ENCODE data around the gene LOC101059915.

Gene LOC101059915

DNA sequence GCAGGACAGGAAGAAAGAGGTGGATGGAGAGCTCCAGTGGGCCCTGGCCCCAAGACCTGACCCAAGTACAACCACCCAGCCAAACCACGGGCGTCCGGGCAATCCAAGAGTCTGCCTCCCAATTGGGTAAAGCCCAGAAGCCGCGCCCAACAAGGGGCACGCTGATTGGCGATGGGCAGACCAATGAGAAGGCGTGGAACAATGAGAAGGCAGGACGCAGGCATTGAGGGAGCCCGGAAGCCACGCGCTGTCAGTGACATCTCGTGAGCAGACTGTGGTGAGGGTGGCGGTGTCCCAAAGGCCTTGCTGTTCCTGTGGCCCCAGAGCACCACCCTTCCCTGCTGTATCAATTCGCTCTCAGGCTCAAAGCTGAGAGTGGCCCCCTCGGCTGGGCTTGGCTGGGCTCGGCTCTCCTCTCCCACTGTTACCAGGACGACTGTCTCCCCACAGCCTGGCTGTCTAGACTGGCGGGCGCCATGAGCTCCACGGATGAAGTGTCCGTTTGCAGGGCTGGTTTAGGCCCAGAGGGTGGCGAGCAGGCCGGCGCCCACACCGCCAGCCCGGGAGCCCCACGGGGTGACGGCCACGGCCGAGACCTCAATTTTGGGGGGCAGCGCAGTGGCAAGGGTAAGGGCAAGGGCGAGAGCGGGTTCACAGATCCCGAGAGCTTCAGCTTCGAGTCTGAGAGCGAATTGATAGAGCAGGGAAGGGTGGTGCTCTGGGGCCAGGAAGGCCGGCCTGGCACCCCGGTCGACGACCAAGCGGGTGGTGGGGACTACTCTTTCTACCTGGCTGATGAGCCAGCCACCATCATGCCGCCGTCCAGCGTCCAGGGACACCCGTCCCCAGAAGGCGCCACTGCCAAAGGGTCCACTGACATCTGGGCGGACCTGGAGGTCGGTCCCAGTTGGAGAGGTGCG is at the start of gene LOC101059915:
LOC101059915 (plus strand) TSS at position 219 of the 920 bp plus-strand sequence.
- no peak for DNase-seq (ENCODE audit: low spot score)

DNA sequence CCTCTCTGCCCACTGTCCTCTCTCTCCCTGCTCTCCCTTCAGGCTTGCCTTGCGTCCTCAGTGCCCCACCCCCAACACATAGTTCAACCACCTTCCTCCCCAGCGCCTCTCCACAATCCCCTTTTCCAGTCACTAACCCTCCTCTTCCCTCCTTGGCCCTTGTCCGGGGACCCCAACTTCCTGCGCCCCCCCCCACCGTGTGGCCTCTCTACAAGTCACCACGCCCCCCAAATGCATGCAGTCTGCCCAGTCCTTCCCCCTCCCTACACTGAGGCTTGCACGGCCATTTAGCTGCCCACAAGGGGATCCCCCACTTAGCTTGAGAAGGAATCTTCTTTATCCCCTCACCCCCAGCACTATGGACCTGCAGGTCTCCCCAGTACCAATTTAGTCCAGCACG is 49.6 kb upstream of the LOC101059915 start:
- no peak for DNase-seq (ENCODE audit: low spot score)

DNA sequence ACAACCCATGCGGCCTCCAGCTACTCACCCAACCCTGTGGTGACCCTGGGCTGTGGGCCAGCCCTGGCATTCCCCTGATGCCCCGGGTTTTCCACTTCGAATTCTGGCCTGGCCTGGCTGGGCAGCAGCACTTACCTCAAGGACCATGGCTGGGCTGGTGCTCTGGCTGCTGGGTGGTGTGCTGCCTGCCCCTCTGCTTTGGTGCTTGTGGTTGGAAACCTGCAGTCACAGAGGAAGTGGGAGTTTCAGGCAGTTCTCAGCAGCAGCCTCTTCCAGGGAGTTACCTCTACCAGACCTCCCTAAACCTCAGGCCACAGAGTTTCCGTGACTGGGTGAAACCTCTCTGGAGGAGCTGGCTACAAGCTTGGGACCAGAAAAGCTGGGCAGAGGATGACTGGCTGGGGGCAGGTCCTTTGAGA is 49.0 kb upstream of the LOC101059915 start, which contains the start of gene CXCR3:
CXCR3 (minus strand) TSS at position 209 of the 419 bp plus-strand sequence; CDS start at position 147, 62 bp downstream.
- DNase-seq (ENCODE audit: low spot score), result no peak

DNA sequence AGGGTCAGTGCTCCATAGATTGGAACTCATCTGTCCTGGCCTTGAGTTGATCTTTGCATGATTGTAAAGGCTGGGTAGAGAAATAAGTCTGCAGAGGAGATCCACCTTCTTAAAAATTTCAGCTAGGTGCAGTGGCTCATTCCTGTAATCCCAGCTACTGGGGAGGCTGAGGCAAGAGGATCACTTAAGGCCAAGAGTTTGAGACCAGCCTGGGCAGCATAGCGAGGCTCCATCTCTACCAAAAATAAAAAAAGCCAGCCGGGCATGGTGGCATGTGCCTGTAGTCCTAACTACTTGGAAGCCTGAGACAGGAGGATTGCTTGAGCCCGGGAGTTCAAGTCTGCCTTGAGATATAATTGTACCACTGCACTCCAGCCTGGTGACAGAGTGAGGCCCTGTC is 48.6 kb upstream of the LOC101059915 start:
- DNase-seq (ENCODE audit: low spot score), result no peak

DNA sequence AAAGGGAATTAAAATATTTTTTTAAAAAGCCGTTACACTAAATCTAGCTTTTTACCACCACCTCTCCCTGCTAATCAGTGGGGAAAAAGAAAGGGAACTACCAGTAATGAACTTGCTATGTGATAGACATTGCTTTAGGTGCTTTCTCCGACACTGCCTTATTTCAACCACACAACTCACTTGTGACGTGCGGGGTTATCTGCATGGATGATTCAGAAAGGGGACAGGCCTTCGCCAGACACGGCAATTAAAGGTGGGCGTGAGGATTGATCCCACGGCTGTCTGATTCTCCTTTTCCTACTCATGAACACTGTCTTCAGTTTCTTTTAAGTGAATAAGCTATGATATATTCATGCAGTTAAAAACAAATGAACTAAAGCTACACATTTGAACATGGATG is 48.2 kb upstream of the LOC101059915 start:
- no peak for DNase-seq (ENCODE audit: low spot score)

DNA sequence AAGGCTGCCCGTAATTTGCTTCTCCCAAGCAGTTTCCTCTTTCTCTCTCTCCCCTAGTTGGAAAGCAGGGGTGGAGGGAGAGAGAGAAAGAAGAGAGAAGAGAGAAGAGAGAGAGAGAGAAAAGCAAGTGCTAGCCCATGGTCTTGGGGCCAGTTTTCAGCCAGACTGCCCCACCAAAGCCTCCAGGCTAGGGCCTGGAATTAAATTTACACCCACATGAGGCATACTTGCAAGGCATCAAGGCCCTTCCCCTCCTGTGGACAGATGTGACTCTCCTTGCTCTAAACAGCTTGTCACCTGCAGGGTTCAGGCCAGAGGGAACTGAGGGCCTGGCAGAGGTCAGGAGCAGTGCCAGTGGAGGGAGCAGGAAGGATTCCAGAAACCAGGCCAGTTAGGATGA is 47.4 kb upstream of the LOC101059915 start:
- DNase-seq (ENCODE audit: low spot score), result no peak

DNA sequence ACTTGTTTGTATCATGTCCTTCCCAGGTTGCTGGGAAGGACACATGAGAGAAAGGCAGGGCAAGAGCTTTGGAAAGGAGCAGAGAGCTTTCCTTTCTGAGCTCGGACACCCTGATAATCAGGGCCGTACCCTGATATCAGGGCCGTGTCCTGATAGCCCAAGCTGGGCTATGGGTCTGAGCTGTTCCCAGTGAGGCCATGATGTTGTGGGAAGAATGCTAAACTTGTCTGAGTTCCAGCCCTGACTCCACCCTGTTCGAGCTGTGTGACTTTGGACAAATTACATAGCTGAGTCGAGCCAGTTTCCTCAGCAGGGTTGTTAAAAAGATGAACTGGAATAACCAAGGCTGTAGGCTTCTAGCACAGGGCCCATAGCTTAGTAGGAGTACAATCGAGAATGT is 45.7 kb upstream of the LOC101059915 start:
- DNase-seq (ENCODE audit: low spot score), result no peak

DNA sequence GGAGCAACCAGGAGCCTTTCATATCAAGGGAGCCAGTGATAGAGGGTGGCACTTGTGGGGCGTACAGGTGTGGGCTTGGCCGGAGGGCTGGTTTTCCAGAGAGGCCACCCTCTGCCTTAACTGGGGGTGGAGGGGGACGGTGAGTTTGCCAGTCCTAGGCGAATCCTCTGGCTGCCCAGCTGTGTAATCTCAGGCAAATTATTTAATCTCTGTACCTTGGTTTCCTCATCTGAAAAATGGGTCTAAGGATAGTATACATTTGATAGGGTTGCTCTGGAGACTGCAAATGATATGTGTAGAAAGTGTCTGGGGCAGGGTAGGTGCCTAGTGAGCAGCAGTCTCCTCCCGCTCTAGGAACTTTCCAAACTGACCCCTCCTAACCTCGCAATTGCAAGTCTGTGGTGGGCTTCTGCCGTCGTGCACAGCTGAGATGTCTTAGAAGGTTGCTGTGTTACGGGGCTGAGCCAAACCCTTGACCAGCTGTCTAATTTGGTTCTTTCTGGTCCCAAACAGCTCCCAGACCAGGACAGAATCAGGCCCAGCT is 45.2 kb upstream of the LOC101059915 start:
- no peak for DNase-seq (ENCODE audit: low spot score)

DNA sequence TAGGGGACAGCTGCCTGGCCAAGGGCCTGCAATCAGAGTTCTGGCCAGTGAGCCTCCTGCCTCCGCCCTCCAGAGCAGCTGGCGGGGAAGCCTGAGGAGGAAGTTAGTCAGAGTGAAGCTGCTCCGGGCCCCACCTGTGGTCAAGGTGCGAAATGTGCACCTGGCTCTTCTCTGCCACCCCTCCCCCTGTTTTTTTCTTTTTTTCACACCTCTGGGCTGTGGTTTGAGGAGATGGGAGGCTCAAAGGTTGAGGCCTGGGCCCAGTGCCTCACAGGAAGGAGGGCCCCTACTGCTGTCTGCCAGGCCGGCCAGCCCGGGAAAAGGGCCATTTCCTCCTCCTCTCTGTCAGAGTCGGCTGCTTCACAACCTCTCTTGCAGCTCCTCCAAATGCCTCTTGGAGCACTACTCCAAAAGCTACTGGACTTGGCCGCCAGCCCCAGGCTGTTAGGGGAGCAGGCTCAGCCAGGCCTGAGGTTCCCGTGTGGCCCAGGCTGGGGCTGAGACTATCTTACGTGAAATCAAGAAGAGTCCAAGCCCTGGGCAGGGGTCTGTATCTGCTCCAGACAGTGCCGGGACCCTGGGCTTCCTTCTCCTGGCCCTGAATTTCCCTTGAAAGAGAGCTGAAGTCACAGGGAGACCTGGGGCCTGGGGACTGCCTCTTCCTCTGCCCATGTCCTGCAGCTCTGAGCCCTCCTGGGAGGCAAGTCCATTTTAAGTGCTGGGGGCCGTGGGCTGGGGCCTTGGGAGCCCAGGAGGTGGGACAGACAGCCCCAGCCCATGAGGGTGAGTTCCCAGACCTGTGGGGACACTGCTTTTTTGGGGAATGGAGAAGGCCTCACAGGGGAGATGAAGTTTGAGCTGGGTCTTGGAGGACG is 44.5 kb upstream of the LOC101059915 start:
- peak; percentile 34 for DNase-seq (ENCODE audit: low spot score)

DNA sequence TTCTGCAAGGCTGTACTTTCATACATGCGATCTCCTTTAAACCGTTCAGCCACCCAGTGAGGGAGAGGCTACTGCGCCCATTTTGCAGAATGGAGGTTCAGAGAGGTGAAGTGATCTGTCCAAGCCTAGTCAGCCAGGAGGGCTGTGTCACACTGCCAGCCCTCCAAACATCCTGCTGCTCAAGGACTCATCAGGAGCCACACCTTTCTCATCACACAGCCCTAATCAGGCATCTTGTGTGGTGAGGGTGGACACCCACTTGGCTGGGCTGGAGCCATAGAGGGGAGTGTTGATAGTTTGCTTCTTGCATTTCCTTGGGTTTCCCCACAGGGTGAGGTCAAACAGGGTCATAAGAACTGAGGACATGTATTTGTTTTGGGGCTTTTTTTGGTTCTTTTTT is 43.6 kb upstream of the LOC101059915 start:
- DNase-seq (ENCODE audit: low spot score), result no peak

DNA sequence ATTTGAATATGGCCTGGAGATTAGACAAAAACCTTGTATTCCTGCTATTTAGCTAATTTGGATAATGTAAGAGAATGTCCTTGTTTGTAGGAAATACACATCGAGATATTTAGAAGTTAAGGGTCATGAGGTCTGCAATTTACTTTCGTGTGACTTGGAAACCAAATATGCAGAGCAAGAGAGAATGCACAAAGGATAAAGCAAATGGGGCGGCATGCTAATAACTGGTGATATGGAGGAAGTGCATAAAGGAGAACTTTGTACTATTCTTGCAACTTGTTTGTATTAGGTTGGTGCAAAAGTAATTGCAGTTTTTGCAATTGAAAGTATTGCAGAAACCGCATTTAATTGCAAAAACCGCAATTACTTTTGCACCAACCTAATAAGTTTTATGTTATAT is 41.9 kb upstream of the LOC101059915 start:
- no peak for DNase-seq (ENCODE audit: low spot score)

DNA sequence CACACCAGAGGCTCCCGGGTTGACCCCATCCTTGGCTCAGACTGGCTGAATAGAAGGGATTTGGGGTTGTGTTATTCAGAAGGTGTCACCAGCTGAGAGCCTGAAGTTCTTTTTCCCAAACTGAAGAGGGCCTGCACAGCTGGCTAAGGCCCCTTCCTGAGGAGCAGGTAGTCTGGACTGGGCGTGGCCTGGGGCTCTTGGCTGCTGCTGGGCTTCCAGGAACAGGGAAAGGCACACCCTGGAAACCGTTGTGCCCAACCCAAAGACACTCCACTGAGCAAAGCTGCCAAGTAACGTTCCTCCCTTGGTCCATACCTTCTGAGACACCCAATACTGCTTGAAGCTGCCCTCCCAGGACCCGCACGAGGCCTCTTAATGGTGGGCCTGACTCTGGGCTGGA is 40.8 kb upstream of the LOC101059915 start:
- no peak for DNase-seq (ENCODE audit: low spot score)

DNA sequence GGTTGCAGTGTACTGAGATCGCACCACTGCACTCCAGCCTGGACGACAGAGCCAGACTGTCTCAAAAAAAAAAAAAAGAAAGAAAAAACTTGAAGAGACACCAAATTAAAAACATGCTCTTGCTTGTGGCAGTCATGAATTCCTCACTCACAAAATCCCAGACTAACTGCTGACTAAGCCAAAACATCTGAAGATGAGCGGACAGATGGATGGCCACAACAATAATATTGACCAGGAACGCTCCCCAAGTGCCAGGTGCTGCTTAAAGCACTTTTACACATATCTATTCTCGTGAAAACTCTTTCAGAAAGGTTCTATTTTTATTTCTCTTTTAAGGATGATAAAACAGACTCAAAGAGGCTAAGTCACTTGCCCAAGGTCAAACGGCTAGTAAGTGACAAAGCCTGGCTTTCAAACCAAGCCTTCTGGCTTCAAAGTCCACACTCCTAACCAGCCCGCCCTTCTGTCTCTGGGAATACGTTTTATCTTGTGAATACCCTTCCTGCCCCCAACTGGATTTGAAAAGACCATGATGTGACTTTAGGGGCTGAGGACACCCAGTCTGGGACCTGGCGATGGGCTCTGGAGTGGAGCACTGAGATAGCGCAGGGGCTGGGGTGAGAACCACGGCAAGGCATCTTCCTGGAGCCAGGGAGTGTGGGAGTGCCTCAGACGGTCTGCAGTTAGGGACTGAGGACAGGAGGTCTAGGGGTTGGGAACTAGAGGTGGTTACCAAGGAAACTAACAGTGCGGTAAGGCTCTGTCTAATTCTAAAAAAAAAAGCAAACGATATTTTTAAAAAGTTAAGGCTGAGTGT is 39.5 kb upstream of the LOC101059915 start:
- no peak for DNase-seq (ENCODE audit: low spot score)

DNA sequence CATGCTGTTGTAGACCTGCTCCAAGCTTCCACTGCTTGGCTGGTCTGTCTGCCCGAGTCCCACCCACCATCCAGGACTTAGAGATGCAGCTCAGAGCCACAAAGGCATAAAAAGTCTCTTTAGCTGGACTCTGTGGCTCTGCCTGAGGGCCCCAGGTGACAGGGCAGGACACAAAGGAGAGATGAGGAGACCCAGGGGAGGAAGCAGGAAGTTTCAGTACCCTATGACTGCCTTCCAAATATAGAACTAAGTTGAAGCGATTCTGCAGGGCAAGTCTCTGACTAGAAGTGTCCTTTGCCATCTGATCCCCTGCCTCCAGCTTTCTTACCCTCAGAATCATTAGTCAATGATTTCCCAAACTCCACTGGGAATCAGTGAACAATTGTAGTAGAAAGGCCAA is 37.9 kb upstream of the LOC101059915 start:
- DNase-seq (ENCODE audit: low spot score), result peak; percentile 51

DNA sequence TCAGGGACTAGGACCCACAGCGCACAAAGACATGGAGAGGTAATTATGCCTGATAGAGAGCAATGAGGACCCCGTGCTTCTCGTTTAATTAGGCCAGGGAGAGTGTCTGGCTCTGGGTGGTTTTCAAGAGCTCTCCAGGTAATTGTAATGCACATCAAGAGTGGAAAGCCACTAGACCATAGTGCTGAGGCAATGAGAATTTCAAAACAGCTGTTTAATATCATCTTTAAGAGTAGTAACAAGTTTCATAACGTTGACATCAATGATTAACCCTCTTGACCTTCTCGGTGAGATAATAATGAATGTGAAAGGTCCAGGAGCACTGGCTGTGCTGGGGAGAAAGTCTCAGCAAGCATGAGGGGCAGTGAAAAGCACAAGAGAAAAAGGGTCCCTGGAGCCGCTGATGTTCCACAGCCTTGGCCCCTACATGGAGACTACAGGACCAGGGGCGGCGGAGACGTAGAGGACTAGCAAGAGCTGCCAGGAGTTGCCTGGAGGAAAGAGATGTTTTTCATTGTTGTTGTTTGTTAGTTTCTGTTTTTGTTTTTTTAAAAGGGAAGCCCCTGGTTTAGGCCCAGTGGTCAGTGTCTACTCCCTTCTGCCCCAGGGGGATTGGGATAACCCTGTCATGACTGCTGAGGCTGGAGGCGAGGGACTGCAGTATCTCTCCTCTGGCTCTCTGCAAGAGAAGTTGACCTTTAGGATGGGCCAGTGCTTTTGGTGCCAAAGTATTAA is 34.3 kb upstream of the LOC101059915 start:
- DNase-seq (ENCODE audit: low spot score), result no peak

DNA sequence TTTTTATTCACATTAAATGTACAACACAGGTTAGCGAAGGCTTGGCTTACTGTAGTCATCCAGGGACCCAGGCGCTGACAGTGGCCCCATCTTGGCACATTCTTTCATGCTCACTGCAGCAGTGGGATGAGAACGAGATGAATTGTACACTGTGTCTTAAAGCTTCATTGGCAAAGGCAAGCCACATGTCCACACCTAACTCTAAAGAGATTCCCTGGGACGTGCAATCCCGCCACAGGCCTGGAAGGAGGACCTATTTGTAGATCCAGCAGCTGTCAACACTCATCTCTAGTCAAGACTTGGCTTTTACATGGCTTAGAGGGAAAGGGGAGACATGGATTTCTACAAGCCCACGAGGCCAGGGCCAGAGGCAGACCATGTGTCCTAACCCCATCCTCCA is 33.0 kb upstream of the LOC101059915 start:
- no peak for DNase-seq (ENCODE audit: low spot score)

DNA sequence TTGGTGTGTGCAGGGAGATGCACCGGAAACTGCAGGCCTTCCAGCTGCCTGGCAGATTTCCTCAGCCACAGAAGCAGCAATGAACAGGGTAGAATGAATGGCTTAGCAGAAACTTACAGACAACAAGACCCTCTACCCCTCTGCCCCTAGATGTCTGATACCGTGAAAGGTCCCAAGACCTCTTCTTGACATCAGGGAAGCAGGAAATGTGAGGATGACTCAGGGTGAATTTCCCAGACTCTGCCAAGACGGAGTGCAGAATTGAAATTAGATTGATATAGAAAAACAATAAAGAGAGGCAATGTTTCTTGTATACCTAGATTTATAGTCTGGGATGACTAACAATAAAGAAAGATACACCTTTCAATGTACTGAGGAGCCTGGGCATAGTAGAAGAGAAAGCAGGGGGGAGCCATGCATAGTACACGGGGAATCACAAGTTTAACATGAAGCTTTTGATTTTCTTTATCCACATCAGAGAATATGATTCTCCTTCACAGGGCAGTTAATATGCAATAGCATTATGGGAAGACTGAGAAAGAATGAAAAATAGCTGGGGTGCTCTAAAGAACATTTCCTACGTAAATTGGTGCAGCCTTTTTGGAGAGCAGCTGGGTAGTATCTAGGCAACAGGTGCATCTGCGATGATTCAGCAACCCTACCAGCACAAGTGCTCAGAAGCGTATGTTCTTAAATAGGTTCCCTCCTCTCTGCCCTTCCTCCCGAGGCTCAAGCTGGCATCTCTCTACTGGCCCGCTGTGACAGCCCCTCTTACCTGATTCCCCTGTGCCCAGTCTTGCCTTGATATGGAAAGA is 30.7 kb upstream of the LOC101059915 start:
- DNase-seq (ENCODE audit: low spot score), result peak; percentile 27

DNA sequence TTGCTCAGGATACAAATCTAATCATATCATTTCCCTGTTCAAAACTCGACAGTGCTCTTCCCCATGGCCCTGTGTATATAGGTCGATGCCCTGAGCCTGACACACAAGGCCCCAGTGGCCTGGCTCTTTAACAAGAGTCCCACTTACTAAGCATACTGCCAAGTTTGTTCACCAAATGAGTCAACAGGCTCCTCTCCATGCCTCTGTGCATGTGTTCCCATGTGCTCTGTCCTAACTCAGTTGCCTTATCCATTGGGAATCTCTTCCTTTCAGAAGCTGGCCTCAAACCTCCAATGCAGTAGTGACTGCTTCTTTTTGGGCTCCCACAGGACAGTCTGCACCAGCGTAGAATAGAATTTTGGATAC is 30.1 kb upstream of the LOC101059915 start:
- DNase-seq (ENCODE audit: low spot score), result no peak

DNA sequence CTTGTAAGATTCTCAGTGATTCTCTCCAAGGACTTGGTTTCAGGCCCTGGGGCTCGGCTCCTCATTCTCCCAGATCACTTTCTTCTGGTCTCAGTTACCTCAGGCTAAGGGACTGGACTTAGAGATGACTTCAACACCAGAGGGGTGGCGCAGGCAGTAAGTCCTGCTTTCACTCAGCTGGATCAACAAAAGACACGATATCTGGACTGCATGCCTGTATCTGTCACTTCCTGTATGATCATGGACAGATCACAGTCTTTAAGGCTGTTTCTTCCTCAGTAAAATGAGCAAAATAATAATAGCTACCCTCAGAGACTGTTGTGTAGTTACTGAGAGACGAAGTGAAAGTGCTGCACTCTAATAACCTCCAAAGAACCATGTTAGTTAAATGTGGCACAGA is 29.5 kb upstream of the LOC101059915 start:
- DNase-seq (ENCODE audit: low spot score), result no peak

DNA sequence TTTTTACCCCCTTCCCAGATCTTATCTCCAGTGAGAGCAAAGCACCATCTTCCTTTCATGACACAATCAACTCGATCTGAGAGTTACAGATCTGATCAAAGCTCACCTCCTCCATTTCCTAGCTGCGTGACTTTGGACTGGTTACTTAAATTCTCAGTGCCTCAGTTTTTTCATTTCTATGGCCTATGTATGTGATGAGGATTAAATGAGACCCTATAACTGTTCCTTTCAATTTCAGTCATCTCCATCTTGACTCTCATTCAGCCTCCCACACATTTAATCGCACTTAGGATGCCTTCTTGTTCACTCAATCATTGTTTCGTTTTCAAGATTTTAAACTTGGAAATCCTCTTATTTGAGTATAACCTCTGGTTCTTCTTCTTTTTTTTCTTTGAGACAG is 28.9 kb upstream of the LOC101059915 start:
- DNase-seq (ENCODE audit: low spot score), result no peak
